BLaER1 (cell line): ENCODE data around the gene TM4SF1.
"Not testable (repeated sequence)": the region's sequence is repeated elsewhere in the genome, so short reads cannot be mapped to it uniquely, and the experiment has no call there.

Source experiments
- H3K27ac ChIP-seq: shearing (Covaris generic); formaldehyde crosslinking; 2 replicates; pipeline ENCODE4 v1.8.1; 2022
- H3K27me3 ChIP-seq: shearing (Covaris generic); formaldehyde crosslinking; 2 replicates; pipeline ENCODE4 v1.8.1; 2022
- H3K36me3 ChIP-seq: shearing (Covaris generic); formaldehyde crosslinking; 2 replicates; pipeline ENCODE4 v1.8.1; 2022
- H3K4me1 ChIP-seq: shearing (Covaris generic); formaldehyde crosslinking; 2 replicates; pipeline ENCODE4 v1.8.1; 2022
- H3K4me2 ChIP-seq: shearing (Covaris generic); formaldehyde crosslinking; 2 replicates; pipeline ENCODE4 v1.8.1; 2022
- H3K4me3 ChIP-seq: shearing (Covaris generic); formaldehyde crosslinking; 2 replicates; pipeline ENCODE4 v1.8.1; 2022
- H3K9ac ChIP-seq: shearing (Covaris generic); formaldehyde crosslinking; 2 replicates; pipeline ENCODE4 v1.8.1; 2022
- H3K9me3 ChIP-seq: shearing (Covaris generic); formaldehyde crosslinking; 2 replicates; pipeline ENCODE4 v1.8.1; 2022
- H4K20me1 ChIP-seq: shearing (Covaris generic); formaldehyde crosslinking; 2 replicates; pipeline ENCODE4 v1.8.1; 2022
- Cebpa-rat ChIP-seq: shearing (Covaris generic); IDR thresholded peaks from 2 replicates; pipeline ENCODE4 v1.8.1; 2022

Gene TM4SF1

GRCh38 chr3:149343951-149344350 lies 33.5 kb downstream of the TM4SF1 start:
- no peaks in the 10 kb centered on the region for H4K20me1 ChIP-seq
- H3K4me3 ChIP-seq = no peak overlapping the region
- no peak for TF ChIP-seq Cebpa-rat
- H3K36me3 ChIP-seq = no peaks in the 10 kb centered on the region
- no peak overlapping the region for H3K27ac ChIP-seq
- H3K4me2 ChIP-seq = no peak overlapping the region
- no peak overlapping the region for H3K9ac ChIP-seq
- H3K4me1 ChIP-seq = peaks cover 19% of the 10 kb centered on the region
- no peaks in the 10 kb centered on the region for H3K9me3 ChIP-seq
- H3K27me3 ChIP-seq = no peaks in the 10 kb centered on the region

GRCh38 chr3:149342413-149343380 lies 34.8 kb downstream of the TM4SF1 start:
- no peaks in the 10 kb centered on the region for H3K27me3 ChIP-seq
- no peak overlapping the region for H3K4me3 ChIP-seq
- no peaks in the 10 kb centered on the region for H3K9me3 ChIP-seq
- H3K9ac ChIP-seq = no peak overlapping the region
- TF ChIP-seq Cebpa-rat = no peak
- H4K20me1 ChIP-seq = no peaks in the 10 kb centered on the region
- no peaks in the 10 kb centered on the region for H3K36me3 ChIP-seq
- no peak overlapping the region for H3K27ac ChIP-seq
- H3K4me2 ChIP-seq = no peak overlapping the region
- peaks cover 19% of the 10 kb centered on the region for H3K4me1 ChIP-seq

GRCh38 chr3:149340310-149340933 lies 37.0 kb downstream of the TM4SF1 start:
- TF ChIP-seq Cebpa-rat = no peak
- Histone ChIP-seq H3K4me3 (no peak overlapping the region; the same call in 1 of the 2 replicates), H3K27me3 (no peaks in the 10 kb centered on the region), H3K27ac (peak overlapping the region; percentile 79), H3K4me2 (peak overlapping the region; percentile 73), H3K9me3 (no peaks in the 10 kb centered on the region), H3K9ac (peak overlapping the region; percentile 25; the same call in 1 of the 2 replicates), H4K20me1 (no peaks in the 10 kb centered on the region), H3K36me3 (no peaks in the 10 kb centered on the region), H3K4me1 (peaks cover 19% of the 10 kb centered on the region)

- Histone ChIP-seq H4K20me1 (no peaks in the 10 kb centered on the region), H3K27ac (peak overlapping the region; percentile 79), H3K4me1 (peaks cover 19% of the 10 kb centered on the region), H3K9me3 (no peaks in the 10 kb centered on the region), H3K9ac (peak overlapping the region; percentile 25; the same call in 1 of the 2 replicates), H3K36me3 (no peaks in the 10 kb centered on the region), H3K4me2 (peak overlapping the region; percentile 73), H3K27me3 (no peaks in the 10 kb centered on the region), H3K4me3 (no peak overlapping the region; the same call in 1 of the 2 replicates)
- TF ChIP-seq Cebpa-rat = no peak
These were observed 37.5 kb downstream of the TM4SF1 start for GRCh38 chr3:149339931-149340309.

GRCh38 chr3:149337486-149337885 lies 40.0 kb downstream of the TM4SF1 start:
- not testable (repeated sequence) for H3K4me2 ChIP-seq, H3K27me3 ChIP-seq, H3K27ac ChIP-seq, H3K9me3 ChIP-seq, H3K4me3 ChIP-seq, H3K36me3 ChIP-seq, H4K20me1 ChIP-seq, H3K9ac ChIP-seq
- H3K4me1 ChIP-seq = peaks cover 19% of the 10 kb centered on the region

DNA sequence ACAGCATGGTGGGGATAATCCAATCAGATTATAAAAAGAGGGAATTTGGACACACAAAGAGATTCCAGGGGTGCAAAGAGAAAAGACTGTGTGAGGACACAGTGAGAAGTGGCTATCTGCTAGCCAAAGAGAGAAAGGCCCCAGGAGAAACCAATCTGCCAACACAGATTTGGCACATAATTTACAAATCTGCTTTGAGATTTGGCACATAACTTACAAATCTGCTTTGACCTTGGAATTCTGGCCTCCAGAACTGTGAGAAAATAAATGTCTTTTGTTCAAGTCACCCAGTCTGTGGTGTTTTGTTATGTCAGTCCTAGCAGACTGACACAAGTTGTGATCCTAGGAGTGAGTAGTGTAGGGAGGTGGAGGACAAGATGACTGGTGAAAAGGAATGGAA lies 40.5 kb downstream of the TM4SF1 start:
- no peaks in the 10 kb centered on the region for H4K20me1 ChIP-seq
- no peak overlapping the region for H3K27ac ChIP-seq
- no peaks in the 10 kb centered on the region for H3K36me3 ChIP-seq
- no peaks in the 10 kb centered on the region for H3K27me3 ChIP-seq
- no peaks in the 10 kb centered on the region for H3K9me3 ChIP-seq
- H3K9ac ChIP-seq = no peak overlapping the region
- no peak overlapping the region for H3K4me3 ChIP-seq
- H3K4me2 ChIP-seq = no peak overlapping the region
- peaks cover 19% of the 10 kb centered on the region for H3K4me1 ChIP-seq
- no peak for TF ChIP-seq Cebpa-rat

GRCh38 chr3:149333176-149333859 lies 44.1 kb downstream of the TM4SF1 start, which contains the start of gene TM4SF18:
Gene TM4SF18, minus strand, starts transcription at chr3:149333636. Its CDS starts 254 bp downstream, at chr3:149333382.
- no peaks in the 10 kb centered on the region for H4K20me1 ChIP-seq

GRCh38 chr3:149332771-149333170 lies 44.7 kb downstream of the TM4SF1 start:
- H4K20me1 ChIP-seq = no peaks in the 10 kb centered on the region
- no peaks in the 10 kb centered on the region for H3K36me3 ChIP-seq
- H3K4me2 ChIP-seq = no peak overlapping the region
- H3K4me3 ChIP-seq = no peak overlapping the region
- no peaks in the 10 kb centered on the region for H3K4me1 ChIP-seq
- H3K27ac ChIP-seq = no peak overlapping the region
- no peak overlapping the region for H3K9ac ChIP-seq
- H3K9me3 ChIP-seq = no peaks in the 10 kb centered on the region
- no peaks in the 10 kb centered on the region for H3K27me3 ChIP-seq
- TF ChIP-seq Cebpa-rat = no peak

More at GRCh38 chr3:149333176-149333859, 44.1 kb downstream of the TM4SF1 start, which contains the start of gene TM4SF18:
- no peak within 1 kb of the TSS for H3K4me2 ChIP-seq
- no peaks in the 10 kb centered on the region for H3K4me1 ChIP-seq
- no peak for TF ChIP-seq Cebpa-rat
- no peaks in the 10 kb centered on the region for H3K9me3 ChIP-seq
- no peaks in the 10 kb centered on the region for H3K36me3 ChIP-seq
- H3K27ac ChIP-seq = no peak within 1 kb of the TSS
- no peaks in the 10 kb centered on the region for H3K27me3 ChIP-seq
- no peak within 1 kb of the TSS for H3K4me3 ChIP-seq
- no peak within 1 kb of the TSS for H3K9ac ChIP-seq

DNA sequence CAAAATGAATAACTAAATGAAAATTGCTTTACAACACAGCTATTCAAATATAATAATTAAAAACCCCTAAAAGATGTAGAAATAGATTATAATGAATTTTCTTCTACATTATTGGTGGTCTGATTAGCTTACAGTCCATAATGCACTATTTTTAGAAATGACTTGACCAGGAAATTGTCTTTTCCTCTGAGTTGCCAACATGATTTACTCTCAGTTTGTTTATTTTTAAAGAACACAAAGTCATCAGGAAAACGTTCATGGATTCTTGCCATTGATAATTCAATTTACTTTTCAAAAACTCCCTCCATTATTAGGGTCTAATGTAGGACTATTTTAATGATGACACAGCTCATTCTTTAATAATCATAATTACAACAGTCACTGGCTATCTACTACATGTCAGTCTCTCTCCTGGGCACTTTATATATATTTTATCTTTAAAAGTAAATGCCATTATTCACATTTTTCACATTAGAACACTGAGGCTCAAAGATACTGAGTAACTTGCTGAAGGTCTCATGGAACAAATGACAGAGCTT lies 45.2 kb downstream of the TM4SF1 start:
- Histone ChIP-seq H3K4me3 (no peak overlapping the region), H3K9me3 (no peaks in the 10 kb centered on the region), H3K36me3 (no peaks in the 10 kb centered on the region), H3K4me1 (no peaks in the 10 kb centered on the region), H3K27ac (no peak overlapping the region), H3K4me2 (no peak overlapping the region), H3K9ac (no peak overlapping the region), H4K20me1 (no peaks in the 10 kb centered on the region), H3K27me3 (no peaks in the 10 kb centered on the region)
- no peak for TF ChIP-seq Cebpa-rat
